ENCODE measurements around the gene CRYZL1. TPM values are rescaled to one million over a fixed set of nuclear protein-coding genes. Genes with fewer than 3 reads are reported as not detected.
A peak's percentile ranks its signal among the peaks of the same experiment; 100 is the strongest.

CRYZL1 gene
- polyA plus RNA-seq, 6 donors from 2014 or later = 28.5 to 44.4 (median 34.9) TPM

DNA sequence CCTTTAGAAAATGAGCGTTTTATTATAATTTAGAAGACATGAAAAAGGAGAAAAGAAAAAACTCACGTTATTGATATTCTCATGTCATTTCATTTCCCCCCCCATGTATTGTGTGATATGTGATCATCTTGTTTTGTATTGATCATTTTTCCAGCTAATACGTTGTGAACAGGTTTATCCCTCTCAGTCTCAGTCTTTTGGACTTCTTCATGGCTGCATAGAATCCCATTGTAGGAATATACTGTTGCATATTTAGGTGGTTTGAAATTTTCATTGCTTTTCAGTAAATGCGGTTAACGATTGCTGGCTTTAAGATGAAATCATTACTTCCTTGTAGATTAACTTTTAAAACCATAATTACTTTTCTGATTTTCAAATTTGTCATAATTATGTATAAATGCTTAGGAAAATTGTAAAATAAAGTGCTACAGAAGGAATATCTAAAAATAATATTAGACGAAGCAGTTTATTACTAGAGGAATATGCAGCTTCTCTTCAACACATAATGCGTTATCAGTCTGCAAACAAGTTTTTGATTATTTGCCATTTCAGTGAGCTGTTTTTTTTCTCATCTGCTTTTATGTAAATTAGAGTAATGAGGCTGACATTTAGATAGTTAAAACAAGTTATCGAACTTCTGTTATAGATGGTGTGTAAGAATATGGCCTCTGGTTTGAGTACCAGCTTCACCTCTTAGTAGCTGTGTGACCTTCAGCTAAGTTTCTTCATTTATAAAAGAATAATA lies 96.9 kb downstream of the CRYZL1 start:
- no peak for DNase-seq
- H3K27me3 Mint-ChIP-seq = no peaks in the 10 kb centered on the region
- peak overlapping the region in 5 of 6 donors; percentile 26 to 100 (median 74) for H3K27ac Mint-ChIP-seq
- H3K9me3 Mint-ChIP-seq = no peaks in the 10 kb centered on the region
- H3K4me1 Mint-ChIP-seq = peaks cover 28 to 59% (median 53%) of the 10 kb centered on the region in 3 donors
- ATAC-seq (ENCODE audit: low read depth in 2 of 2) = no peak
- peaks cover 5 to 20% of the 10 kb centered on the region in 2 donors for H3K36me3 Mint-ChIP-seq
- H3K4me3 Mint-ChIP-seq = peak overlapping the region; percentile 91 to 100 (median 99)

DNA sequence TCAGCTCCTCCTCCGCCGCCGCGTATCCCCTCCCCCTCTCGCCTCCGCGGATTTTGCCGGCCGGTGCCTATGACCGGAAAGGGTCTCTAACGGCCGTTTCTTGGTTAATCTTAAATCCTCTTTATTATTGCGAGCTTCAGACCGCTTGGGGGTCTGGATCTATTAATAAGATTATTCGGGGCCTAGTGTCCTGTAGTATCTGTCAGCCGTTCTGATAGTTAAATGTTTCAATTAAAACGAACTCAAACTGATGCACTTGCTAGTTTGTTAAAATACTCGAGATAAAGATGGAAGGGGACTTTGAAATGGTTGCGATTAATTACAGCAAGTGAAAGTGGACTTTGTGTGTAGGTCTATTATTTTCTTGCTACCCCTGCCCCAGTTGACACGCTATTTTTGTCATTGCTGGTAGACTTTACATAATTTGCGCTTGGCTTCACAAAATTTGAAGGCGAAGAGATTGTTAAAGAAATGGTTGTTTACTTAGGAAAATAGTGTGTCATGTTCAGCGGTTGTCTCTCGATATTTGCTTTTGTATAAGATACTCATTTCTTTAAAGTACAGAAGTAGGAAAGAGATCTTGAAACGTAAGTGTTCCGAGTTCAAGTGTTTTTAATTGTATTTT lies 97.9 kb downstream of the CRYZL1 start:
- H3K36me3 Mint-ChIP-seq = peaks cover 0 to 14% of the 10 kb centered on the region in 2 donors
- peak overlapping the region; percentile 98 to 100 (median 100) for H3K27ac Mint-ChIP-seq
- DNase-seq (no peak), ATAC-seq (ENCODE audit: low read depth in 2 of 2) (no peak)
- H3K9me3 Mint-ChIP-seq = no peaks in the 10 kb centered on the region
- peak overlapping the region; percentile 91 to 100 (median 99) for H3K4me3 Mint-ChIP-seq
- H3K4me1 Mint-ChIP-seq = peaks cover 23 to 49% (median 46%) of the 10 kb centered on the region in 3 donors
- H3K27me3 Mint-ChIP-seq = no peaks in the 10 kb centered on the region

GRCh38 chr21:33542640-33543504 lies 98.7 kb downstream of the CRYZL1 start, which contains the start of gene SON:
Gene SON (plus strand): TSS chr21:33543038. CDS start chr21:33543093, 55 bp downstream.
- H3K4me1 Mint-ChIP-seq = peaks cover 23 to 49% (median 46%) of the 10 kb centered on the region in 3 donors

GRCh38 chr21:33541756-33542639 lies 99.5 kb downstream of the CRYZL1 start, which contains the start of gene GART:
Gene GART (minus strand): TSS chr21:33542117. CDS start chr21:33539315, 2,802 bp downstream.
- Mint-ChIP-seq H3K27ac (peak within 1 kb of the TSS; percentile 98 to 100 (median 100)), H3K36me3 (peaks cover 7 to 23% of the 10 kb centered on the region in 2 donors), H3K9me3 (no peaks in the 10 kb centered on the region), H3K27me3 (no peaks in the 10 kb centered on the region), H3K4me3 (peak within 1 kb of the TSS; percentile 91 to 100 (median 99)), H3K4me1 (peaks cover 29 to 52% (median 49%) of the 10 kb centered on the region in 3 donors)
- DNase-seq = peak; percentile 88
- peak; percentile 60 to 64 for ATAC-seq (ENCODE audit: low read depth in 2 of 2)

More at GRCh38 chr21:33542640-33543504, 98.7 kb downstream of the CRYZL1 start, which contains the start of gene SON:
- Mint-ChIP-seq H3K36me3 (peaks cover 0 to 14% of the 10 kb centered on the region in 2 donors), H3K27me3 (no peaks in the 10 kb centered on the region), H3K9me3 (no peaks in the 10 kb centered on the region), H3K4me3 (peak within 1 kb of the TSS; percentile 91 to 100 (median 99)), H3K27ac (peak within 1 kb of the TSS; percentile 98 to 100 (median 100))
- ATAC-seq (ENCODE audit: low read depth in 2 of 2) (peak; percentile 82 to 86), DNase-seq (peak; percentile 98)

- Mint-ChIP-seq H3K4me1 (peaks cover 29 to 52% (median 44%) of the 10 kb centered on the region in 3 donors), H3K27ac (peak overlapping the region; percentile 98 to 100 (median 100)), H3K4me3 (peak overlapping the region; percentile 91 to 100 (median 99)), H3K9me3 (no peaks in the 10 kb centered on the region), H3K36me3 (peaks cover 9 to 26% of the 10 kb centered on the region in 2 donors), H3K27me3 (no peaks in the 10 kb centered on the region)
- no peak for DNase-seq
- ATAC-seq (ENCODE audit: low read depth in 2 of 2) = no peak
Observed at GRCh38 chr21:33541105-33541711, 100.3 kb downstream of the CRYZL1 start.

GRCh38 chr21:33540711-33541104 lies 100.8 kb downstream of the CRYZL1 start:
- no peaks in the 10 kb centered on the region for H3K9me3 Mint-ChIP-seq
- H3K27me3 Mint-ChIP-seq = no peaks in the 10 kb centered on the region
- DNase-seq (no peak), ATAC-seq (ENCODE audit: low read depth in 2 of 2) (no peak)
- H3K27ac Mint-ChIP-seq = peak overlapping the region in 5 of 6 donors; percentile 14 to 98 (median 86)
- peaks cover 9 to 26% of the 10 kb centered on the region in 2 donors for H3K36me3 Mint-ChIP-seq
- H3K4me3 Mint-ChIP-seq = peak overlapping the region; percentile 63 to 99 (median 88)
- H3K4me1 Mint-ChIP-seq = peaks cover 26 to 52% (median 39%) of the 10 kb centered on the region in 3 donors

GRCh38 chr21:33539616-33540015 lies 101.9 kb downstream of the CRYZL1 start:
- ATAC-seq (ENCODE audit: low read depth in 2 of 2) (no peak), DNase-seq (no peak)
- peaks cover 26 to 47% (median 30%) of the 10 kb centered on the region in 3 donors for H3K4me1 Mint-ChIP-seq
- no peak overlapping the region for H3K27ac Mint-ChIP-seq
- H3K4me3 Mint-ChIP-seq = peak overlapping the region in 1 of 8 donors; percentile 97
- peaks cover 9 to 26% of the 10 kb centered on the region in 2 donors for H3K36me3 Mint-ChIP-seq
- H3K27me3 Mint-ChIP-seq = no peaks in the 10 kb centered on the region
- no peaks in the 10 kb centered on the region for H3K9me3 Mint-ChIP-seq

Other genes with a start within 250 kb of the CRYZL1 start
- 100 to 1,000 TPM; 120 to 177 (median 144) TPM for gene IFNGR2, start 238.3 kb downstream of the CRYZL1 start, polyA plus RNA-seq (ENCODE audit: low read depth in 6 of 6)
- gene TMEM50B, start 161.8 kb downstream of the CRYZL1 start, polyA plus RNA-seq (ENCODE audit: low read depth in 6 of 6) = 10 to 100 TPM; 35.5 to 46.2 (median 40.6) TPM
- 1 to 10 TPM in 2 of 6 donors, under 1 TPM in 3, not detected in 1; 0.38 to 1.6 (median 0.93) TPM for gene DNAJC28, start 150.0 kb downstream of the CRYZL1 start, polyA plus RNA-seq (ENCODE audit: low read depth in 6 of 6)
- gene GART, start 99.6 kb downstream of the CRYZL1 start, polyA plus RNA-seq (ENCODE audit: low read depth in 6 of 6) = 10 to 100 TPM; 24.8 to 38.4 (median 32.2) TPM
- 100 to 1,000 TPM; 411 to 679 (median 522) TPM for gene SON, start 98.7 kb downstream of the CRYZL1 start, polyA plus RNA-seq (ENCODE audit: low read depth in 6 of 6)
- gene DONSON, start 53.1 kb downstream of the CRYZL1 start, polyA plus RNA-seq (ENCODE audit: low read depth in 6 of 6) = 1 to 10 TPM in 5 of 6 donors, not detected in 1; 1.2 to 2.4 (median 2.1) TPM
- gene ITSN1, start 760 bp upstream of the CRYZL1 start, polyA plus RNA-seq (ENCODE audit: low read depth in 6 of 6) = 1 to 10 TPM in 2 of 6 donors, under 1 TPM in 3, not detected in 1; 0.12 to 1.4 (median 0.60) TPM